ENCODE measurements around the gene DOCK3.
A peak's percentile ranks its signal among the peaks of the same experiment; 100 is the strongest.
"Not testable (repeated sequence)": the region's sequence is repeated elsewhere in the genome, so short reads cannot be mapped to it uniquely, and the experiment has no call there.

Gene DOCK3

GRCh38 chr3:51333021-51333420 is 658.3 kb downstream of the DOCK3 start:
- no peak for DNase-seq

- DNase-seq = no peak
Measured at GRCh38 chr3:51336261-51336660, 661.5 kb downstream of the DOCK3 start.

- DNase-seq = no peak
Measured at GRCh38 chr3:51337666-51338065, 662.9 kb downstream of the DOCK3 start.

- peak in 2 of 14 donors; percentile 34 to 86 for DNase-seq
Measured at GRCh38 chr3:51338632-51339031, 663.9 kb downstream of the DOCK3 start.

GRCh38 chr3:51340013-51340829 is 665.5 kb downstream of the DOCK3 start:
- DNase-seq = peak in 1 of 14 donors; percentile 12

GRCh38 chr3:51340989-51341636 is 666.4 kb downstream of the DOCK3 start:
- no peak for DNase-seq

GRCh38 chr3:51343918-51344687 is 669.4 kb downstream of the DOCK3 start:
- DNase-seq = no peak

GRCh38 chr3:51350751-51351150 is 676.0 kb downstream of the DOCK3 start:
- DNase-seq = peak in 8 of 14 donors; percentile 7 to 74 (median 20)

- no peak for DNase-seq
Measured at GRCh38 chr3:51353131-51353530, 678.4 kb downstream of the DOCK3 start.

GRCh38 chr3:51353691-51354090 is 679.0 kb downstream of the DOCK3 start:
- no peak for DNase-seq

- DNase-seq = no peak
Measured at GRCh38 chr3:51354172-51354571, 679.4 kb downstream of the DOCK3 start.

GRCh38 chr3:51354731-51355615 is 680.2 kb downstream of the DOCK3 start:
- no peak for DNase-seq

- no peak for DNase-seq
Measured at GRCh38 chr3:51355891-51356578, 681.3 kb downstream of the DOCK3 start.

- no peak for DNase-seq
Measured at GRCh38 chr3:51357856-51358255, 683.1 kb downstream of the DOCK3 start.

GRCh38 chr3:51358981-51359380 is 684.3 kb downstream of the DOCK3 start:
- DNase-seq = no peak

- DNase-seq = no peak
Measured at GRCh38 chr3:51360806-51361205, 686.1 kb downstream of the DOCK3 start.

GRCh38 chr3:51361746-51362145 is 687.0 kb downstream of the DOCK3 start:
- no peak for DNase-seq

- no peak for DNase-seq
Measured at GRCh38 chr3:51362476-51362875, 687.7 kb downstream of the DOCK3 start.

GRCh38 chr3:51368276-51368675 is 693.5 kb downstream of the DOCK3 start:
- DNase-seq = not testable (repeated sequence)

GRCh38 chr3:51371943-51372557 is 697.3 kb downstream of the DOCK3 start:
- DNase-seq = peak in 4 of 14 donors; percentile 10 to 27 (median 14)

All from C1 segment of cervical spinal cord (tissue), 14 donors.